Panc1 (cell line): ENCODE measurements around the gene GPRASP1. TPM values are rescaled to one million over a fixed set of nuclear protein-coding genes. Genes with fewer than 3 reads are reported as not detected.

Experiments
- ATAC-seq: fragments of 200-7000 bp; cut with Tn5 transposase; 2 replicates; pipeline ENCODE4 v1.9.1; 2020; ENCODE audit warnings: mild to moderate bottlenecking, moderate library complexity
- BruUV-seq: library from RNA; stranded (reverse); fragments of 400-500 nt; replicated peaks from 2 replicates; lab custom pipeline; 2021; lab: Mats Ljungman, UMichigan
- CTCF ChIA-PET: fragments of 300-600 bp; sonication (Branson Sonifier 250); formaldehyde crosslinking; loops from one replicate; lab custom pipeline; 2022; ENCODE audit warnings: antibody characterized with exemption; lab: Charles Lee
- POLR2A ChIA-PET: fragments of 300-600 bp; sonication (Branson Sonifier 250); formaldehyde crosslinking; loops from one replicate; lab custom pipeline; 2022; ENCODE audit warnings: antibody characterized with exemption; lab: Charles Lee
- DNase-seq: peaks from one replicate; pipeline ENCODE4 v3.0.0-alpha.2; 2010; ENCODE audit warnings: low read depth, low spot score
- H3K27ac ChIP-seq: 2 replicates; pipeline ENCODE4 v1.5.1; 2011; ENCODE audit warnings: mild to moderate bottlenecking, low read length, inconsistent platforms
- H3K27me3 ChIP-seq: fragments of 200-500 bp; sonication (Bioruptor generic); 2 replicates; pipeline ENCODE4 v1.6.0; 2014; ENCODE audit warnings: low read length, inconsistent platforms; ENCODE audit not compliant: control insufficient read depth, insufficient read depth
- H3K36me3 ChIP-seq: fragments of 200-500 bp; sonication (Bioruptor generic); 2 replicates; pipeline ENCODE4 v1.5.1; 2014; ENCODE audit warnings: inconsistent platforms, mild to moderate bottlenecking, low read length, moderate library complexity; ENCODE audit not compliant: control insufficient read depth, insufficient read depth
- H3K4me1 ChIP-seq: 2 replicates; pipeline ENCODE4 v1.5.1; 2011; ENCODE audit warnings: inconsistent platforms, mild to moderate bottlenecking, low read length, moderate library complexity; ENCODE audit not compliant: control insufficient read depth, insufficient read depth
- H3K4me3 ChIP-seq, 2 experiments: 2 replicates each; pipeline ENCODE4 v1.5.1; 2011 to 2012; ENCODE audit warnings: low read depth in 2 of 2, low read length in 2 of 2, mild to moderate bottlenecking in 2 of 2, inconsistent platforms in 1 of 2, moderate library complexity in 1 of 2
- H3K9me3 ChIP-seq: fragments of 200-500 bp; sonication (Bioruptor generic); 2 replicates; pipeline ENCODE4 v1.5.1; 2014; ENCODE audit warnings: low read depth, mild to moderate bottlenecking, inconsistent platforms, low read length, moderate library complexity; ENCODE audit not compliant: control insufficient read depth, insufficient read depth
- POLR2AphosphoS5 ChIP-seq: IDR thresholded peaks from 2 replicates; pipeline ENCODE4 v1.6.1; 2012; ENCODE audit warnings: mild to moderate bottlenecking, low read depth, low read length, moderate library complexity
- SIN3A ChIP-seq: IDR thresholded peaks from 2 replicates; pipeline ENCODE4 v1.6.1; 2012; ENCODE audit warnings: low read depth, mild to moderate bottlenecking, low read length, moderate library complexity, borderline replicate concordance; ENCODE audit not compliant: insufficient read depth
- TCF7L2 ChIP-seq: IDR thresholded peaks from 2 replicates; pipeline ENCODE4 v1.6.1; 2011; ENCODE audit warnings: mild to moderate bottlenecking, low read depth, low read length, inconsistent platforms
- in situ Hi-C: cut with HindIII; loops from 2 replicates; pipeline ENCODE4 v1.10.0; 2016; ENCODE audit warnings: low sequenced_read_pairs, low pct_unique_long_range_greater_than_20kb
- intact Hi-C: fragments of 100-400 bp; cut with micrococcal nuclease; formaldehyde crosslinking; loops from one replicate; pipeline ENCODE4 v1.10.0; 2022; ENCODE audit not compliant: unreplicated experiment
- total RNA-seq: library from RNA; stranded (reverse); gene quantifications from one replicate; pipeline ENCODE4 v1.2.1, GENCODE V29; 2021; ENCODE audit not compliant: unreplicated experiment
- TF ChIP-seq, protein P1 (sequence below): fragments of 450-650 bp; IDR thresholded peaks from 2 replicates; pipeline ENCODE4 v1.5.1; 2017; ENCODE audit warnings: mild to moderate bottlenecking
- TF ChIP-seq, protein P2 (sequence below), 2 experiments: IDR thresholded peaks; 2 replicates each; pipeline ENCODE4 v1.6.1; 2011 to 2012; ENCODE audit warnings: low read depth in 2 of 2, control low read depth in 1 of 2, low read length in 1 of 2, mild to moderate bottlenecking in 1 of 2, moderate library complexity in 1 of 2; ENCODE audit not compliant: insufficient read depth in 1 of 2

GPRASP1 gene
- total RNA-seq, 1 experiment from 2014 or later: 5.0 TPM

DNA sequence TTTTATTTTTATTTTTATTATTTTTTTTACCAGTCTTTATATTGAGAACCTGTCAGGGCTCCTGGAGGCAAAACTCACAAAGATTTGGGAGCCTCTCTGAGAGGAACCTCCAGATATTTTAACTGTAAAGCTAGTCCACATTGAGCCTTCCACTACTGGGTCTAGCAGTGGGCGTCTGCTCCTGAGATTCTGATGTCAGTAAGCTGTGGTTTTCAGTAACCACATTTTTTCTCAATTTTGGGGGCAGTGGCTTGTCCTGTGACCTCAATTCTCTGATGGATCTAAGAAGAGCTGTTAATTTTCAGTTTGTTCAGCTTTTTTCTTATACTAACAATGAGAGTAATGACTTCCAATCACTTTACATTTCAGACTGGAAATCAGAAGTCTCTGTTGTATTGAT is 23.6 kb upstream of the GPRASP1 start:
- intact Hi-C loops (no loop called here), in situ Hi-C loops (no loop called here)
- POLR2A ChIA-PET: no interaction called here
- Histone ChIP-seq H3K4me1 (no peaks in the 10 kb centered on the region), H3K4me3 (no peak overlapping the region), H3K36me3 (no peaks in the 10 kb centered on the region), H3K9me3 (peaks cover 3% of the 10 kb centered on the region; the same call in 1 of the 2 replicates), H3K27me3 (no peaks in the 10 kb centered on the region), H3K27ac (no peak overlapping the region)
- TF ChIP-seq POLR2AphosphoS5: no peak
- no peak for TF ChIP-seq TCF7L2
- no peak for TF ChIP-seq SIN3A
- TF ChIP-seq, protein P1, sequence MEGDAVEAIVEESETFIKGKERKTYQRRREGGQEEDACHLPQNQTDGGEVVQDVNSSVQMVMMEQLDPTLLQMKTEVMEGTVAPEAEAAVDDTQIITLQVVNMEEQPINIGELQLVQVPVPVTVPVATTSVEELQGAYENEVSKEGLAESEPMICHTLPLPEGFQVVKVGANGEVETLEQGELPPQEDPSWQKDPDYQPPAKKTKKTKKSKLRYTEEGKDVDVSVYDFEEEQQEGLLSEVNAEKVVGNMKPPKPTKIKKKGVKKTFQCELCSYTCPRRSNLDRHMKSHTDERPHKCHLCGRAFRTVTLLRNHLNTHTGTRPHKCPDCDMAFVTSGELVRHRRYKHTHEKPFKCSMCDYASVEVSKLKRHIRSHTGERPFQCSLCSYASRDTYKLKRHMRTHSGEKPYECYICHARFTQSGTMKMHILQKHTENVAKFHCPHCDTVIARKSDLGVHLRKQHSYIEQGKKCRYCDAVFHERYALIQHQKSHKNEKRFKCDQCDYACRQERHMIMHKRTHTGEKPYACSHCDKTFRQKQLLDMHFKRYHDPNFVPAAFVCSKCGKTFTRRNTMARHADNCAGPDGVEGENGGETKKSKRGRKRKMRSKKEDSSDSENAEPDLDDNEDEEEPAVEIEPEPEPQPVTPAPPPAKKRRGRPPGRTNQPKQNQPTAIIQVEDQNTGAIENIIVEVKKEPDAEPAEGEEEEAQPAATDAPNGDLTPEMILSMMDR: no peak
- TF ChIP-seq, protein P2, sequence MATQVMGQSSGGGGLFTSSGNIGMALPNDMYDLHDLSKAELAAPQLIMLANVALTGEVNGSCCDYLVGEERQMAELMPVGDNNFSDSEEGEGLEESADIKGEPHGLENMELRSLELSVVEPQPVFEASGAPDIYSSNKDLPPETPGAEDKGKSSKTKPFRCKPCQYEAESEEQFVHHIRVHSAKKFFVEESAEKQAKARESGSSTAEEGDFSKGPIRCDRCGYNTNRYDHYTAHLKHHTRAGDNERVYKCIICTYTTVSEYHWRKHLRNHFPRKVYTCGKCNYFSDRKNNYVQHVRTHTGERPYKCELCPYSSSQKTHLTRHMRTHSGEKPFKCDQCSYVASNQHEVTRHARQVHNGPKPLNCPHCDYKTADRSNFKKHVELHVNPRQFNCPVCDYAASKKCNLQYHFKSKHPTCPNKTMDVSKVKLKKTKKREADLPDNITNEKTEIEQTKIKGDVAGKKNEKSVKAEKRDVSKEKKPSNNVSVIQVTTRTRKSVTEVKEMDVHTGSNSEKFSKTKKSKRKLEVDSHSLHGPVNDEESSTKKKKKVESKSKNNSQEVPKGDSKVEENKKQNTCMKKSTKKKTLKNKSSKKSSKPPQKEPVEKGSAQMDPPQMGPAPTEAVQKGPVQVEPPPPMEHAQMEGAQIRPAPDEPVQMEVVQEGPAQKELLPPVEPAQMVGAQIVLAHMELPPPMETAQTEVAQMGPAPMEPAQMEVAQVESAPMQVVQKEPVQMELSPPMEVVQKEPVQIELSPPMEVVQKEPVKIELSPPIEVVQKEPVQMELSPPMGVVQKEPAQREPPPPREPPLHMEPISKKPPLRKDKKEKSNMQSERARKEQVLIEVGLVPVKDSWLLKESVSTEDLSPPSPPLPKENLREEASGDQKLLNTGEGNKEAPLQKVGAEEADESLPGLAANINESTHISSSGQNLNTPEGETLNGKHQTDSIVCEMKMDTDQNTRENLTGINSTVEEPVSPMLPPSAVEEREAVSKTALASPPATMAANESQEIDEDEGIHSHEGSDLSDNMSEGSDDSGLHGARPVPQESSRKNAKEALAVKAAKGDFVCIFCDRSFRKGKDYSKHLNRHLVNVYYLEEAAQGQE (IDR thresholded peaks at IDR 0.05; ENCODE audit: insufficient read depth in 1 of 2, low read depth in 2 of 2, low read length in 1 of 2): no peak
- DNase-seq: no peak
- no peak for ATAC-seq
- BruUV-seq: no TSS peak
- CTCF ChIA-PET: no interaction called here

DNA sequence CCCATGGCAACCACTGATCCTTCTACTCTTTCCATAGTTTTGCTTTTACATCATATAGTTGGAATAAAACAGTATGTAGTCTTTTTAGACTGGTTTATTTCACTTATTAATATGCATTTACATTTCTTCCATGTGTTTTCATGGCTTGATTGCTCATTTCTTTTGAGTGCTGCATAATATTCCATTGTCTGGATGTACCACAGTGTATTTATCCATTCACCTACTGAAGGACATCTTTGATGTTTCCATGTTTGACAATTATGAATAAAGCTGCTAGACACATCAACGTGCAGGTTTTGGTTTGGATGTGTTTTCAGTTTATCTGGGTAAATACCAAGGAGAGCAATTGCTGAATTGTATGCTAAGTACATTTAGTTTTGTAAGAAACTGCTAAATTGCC is 13.7 kb upstream of the GPRASP1 start:
- Histone ChIP-seq H3K36me3 (no peaks in the 10 kb centered on the region), H3K27ac (no peak overlapping the region), H3K27me3 (no peaks in the 10 kb centered on the region), H3K4me3 (no peak overlapping the region), H3K9me3 (no peaks in the 10 kb centered on the region), H3K4me1 (no peaks in the 10 kb centered on the region)
- intact Hi-C loops: no loop called here
- CTCF ChIA-PET: no interaction called here
- BruUV-seq: no TSS peak
- in situ Hi-C loops: no loop called here
- DNase-seq (no peak), ATAC-seq (no peak)
- TF ChIP-seq SIN3A (no peak), POLR2AphosphoS5 (no peak), TCF7L2 (no peak)
- TF ChIP-seq, protein P2 (IDR thresholded peaks at IDR 0.05; ENCODE audit: insufficient read depth in 1 of 2, low read depth in 2 of 2, low read length in 1 of 2): no peak
- TF ChIP-seq, protein P1: no peak
- POLR2A ChIA-PET: interaction anchor here (0.6 kb wide), 1 partner anchor 128 kb away, joined by 3 read pairs; no protein-coding TSS in a partner anchor
